ENCODE measurements around the gene SLC12A8.
A peak's percentile ranks its signal among the peaks of the same experiment; 100 is the strongest.

The SLC12A8 gene

DNA sequence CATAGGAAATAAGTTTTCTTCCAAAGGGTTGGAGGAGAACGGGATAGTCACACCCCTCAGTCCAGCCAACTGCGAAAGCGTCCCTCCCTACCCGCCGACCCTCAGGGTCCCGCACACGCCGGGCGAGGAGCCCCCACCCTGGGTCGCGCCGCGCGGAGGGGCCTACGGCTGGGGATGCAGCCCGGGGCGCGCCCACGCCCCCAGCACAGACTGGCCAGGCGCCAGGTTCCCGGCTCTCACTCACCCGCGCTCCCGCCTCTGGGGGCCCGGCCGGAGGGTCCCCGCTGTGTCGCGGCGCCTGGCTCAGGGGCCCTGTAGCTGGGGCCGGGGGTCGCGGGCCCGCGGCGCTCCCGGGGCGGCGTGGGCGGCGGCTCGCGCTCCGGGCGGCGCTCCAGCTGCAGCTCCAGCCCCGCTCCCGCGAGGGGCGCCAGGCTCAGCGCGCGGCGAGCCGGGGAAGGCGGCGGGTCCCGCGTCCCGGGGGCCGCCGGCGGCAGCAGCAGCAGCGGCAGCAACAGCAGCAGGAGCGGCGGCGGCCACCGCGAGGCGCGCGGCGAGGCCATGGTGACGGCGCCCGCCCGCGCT, 157.1 kb downstream of the SLC12A8 start:
- peak in 1 of 2 donors; percentile 18 for DNase-seq (ENCODE audit: low read depth in 1 of 2, low spot score in 1 of 2)

DNA sequence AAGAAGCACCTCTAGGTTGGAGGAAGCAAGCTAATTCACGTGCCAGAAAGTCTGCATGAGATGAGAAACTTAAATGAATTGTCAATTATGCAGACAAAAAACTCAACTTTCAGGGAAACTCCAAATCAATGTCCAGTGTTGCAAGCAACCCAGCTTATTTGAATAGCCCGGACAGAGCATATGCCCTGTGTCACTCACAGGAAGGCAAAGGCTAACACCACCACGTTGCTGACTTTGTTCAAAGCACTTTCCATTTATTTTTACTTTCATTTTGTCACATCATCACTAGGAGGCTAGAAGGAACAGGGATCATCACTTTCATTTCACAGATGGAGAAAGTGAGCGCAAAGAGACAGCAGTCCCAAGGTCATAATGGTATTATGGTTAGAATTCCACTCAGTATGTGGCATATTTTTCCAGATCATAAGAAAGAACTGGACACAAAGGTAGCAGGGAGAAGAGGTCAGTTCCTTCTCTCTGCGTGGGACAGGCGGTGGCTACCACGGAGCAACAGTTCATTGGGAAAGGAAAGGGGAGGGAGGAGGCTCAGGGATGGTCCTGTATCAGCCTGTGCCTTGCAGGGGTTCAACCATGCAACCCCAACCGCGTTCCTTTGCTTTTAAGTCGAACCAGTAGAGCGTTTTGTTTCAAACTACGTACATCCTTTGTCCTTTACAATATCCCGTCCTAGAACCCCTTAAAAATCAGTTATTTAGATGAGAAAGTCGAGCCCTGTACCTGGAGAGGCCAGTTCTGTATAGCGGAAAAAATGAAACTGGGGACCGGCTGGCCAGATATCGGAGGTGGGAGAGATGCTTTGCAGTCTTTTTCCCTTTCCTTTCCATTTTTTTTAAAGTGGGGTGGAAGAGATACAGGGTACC, 157.9 kb downstream of the SLC12A8 start:
- no peak for DNase-seq (ENCODE audit: low read depth in 1 of 2, low spot score in 1 of 2)

DNA sequence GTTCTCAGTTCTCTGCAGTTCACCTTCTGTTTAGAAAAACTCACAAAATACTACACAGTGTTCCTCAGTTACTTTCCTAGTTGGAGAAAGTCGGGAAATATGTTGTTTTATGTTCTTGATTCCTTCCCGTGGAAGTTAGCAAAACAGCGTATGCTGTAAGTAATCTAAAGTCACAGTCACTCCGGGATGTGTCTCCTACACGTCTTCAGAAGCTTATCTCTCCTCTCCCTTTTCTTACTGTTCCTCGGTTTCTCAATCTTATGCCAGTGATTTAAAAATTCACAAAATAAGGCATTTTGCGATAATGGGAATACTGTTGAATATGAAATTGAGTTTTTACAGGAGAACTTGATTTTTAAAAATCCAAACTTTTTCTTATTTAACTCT, 158.5 kb downstream of the SLC12A8 start:
- no peak for DNase-seq (ENCODE audit: low read depth in 1 of 2, low spot score in 1 of 2)

GRCh38 chr3:125053304-125053699, 159.2 kb downstream of the SLC12A8 start:
- DNase-seq (ENCODE audit: low read depth in 1 of 2, low spot score in 1 of 2) = no peak

- DNase-seq (ENCODE audit: low read depth in 1 of 2, low spot score in 1 of 2) = no peak
Measured at GRCh38 chr3:125052624-125053303, 159.8 kb downstream of the SLC12A8 start.

DNA sequence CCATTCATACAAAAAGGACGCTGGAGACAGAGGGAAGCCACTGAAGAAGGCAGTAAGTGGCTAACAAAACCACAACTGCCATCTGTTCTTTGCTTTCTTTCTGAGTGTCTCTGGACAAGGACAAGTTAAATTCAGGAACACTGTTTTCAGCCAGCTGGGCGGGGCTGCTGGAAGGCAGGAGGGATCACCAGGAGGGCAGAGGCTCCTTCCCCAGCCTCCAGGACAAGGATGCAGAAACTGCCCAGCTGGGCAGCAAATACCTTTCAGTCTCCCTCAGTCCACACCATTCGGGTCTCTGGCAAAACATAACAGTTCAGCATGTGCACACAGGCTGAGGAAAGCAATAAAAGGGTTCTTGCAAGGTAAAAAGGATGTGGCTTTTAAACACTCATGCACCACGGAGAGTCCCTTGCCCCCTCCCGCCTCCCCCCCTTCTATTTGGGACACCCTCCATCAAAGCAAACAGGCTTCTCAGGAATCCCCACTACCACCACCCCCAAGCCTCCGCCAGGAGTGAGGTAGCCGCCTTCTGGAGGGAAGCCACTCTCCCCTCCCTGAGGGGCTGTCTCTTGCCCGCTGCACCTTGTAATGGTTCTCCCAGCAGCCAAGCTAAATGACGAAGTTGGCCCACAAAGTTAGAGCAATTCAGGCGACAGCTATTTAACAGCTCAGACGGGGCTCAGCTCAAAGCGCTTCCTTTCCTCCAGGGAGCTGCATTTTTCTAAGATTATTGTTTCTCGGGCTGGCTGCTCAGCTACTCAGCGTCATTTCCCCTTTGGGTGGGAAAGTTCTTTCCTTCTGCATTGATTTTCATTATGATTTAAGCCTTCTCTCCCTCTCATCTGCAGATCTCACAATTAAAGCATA, 160.6 kb downstream of the SLC12A8 start:
- peak; percentile 35 to 49 for DNase-seq (ENCODE audit: low read depth in 1 of 2, low spot score in 1 of 2)

DNA sequence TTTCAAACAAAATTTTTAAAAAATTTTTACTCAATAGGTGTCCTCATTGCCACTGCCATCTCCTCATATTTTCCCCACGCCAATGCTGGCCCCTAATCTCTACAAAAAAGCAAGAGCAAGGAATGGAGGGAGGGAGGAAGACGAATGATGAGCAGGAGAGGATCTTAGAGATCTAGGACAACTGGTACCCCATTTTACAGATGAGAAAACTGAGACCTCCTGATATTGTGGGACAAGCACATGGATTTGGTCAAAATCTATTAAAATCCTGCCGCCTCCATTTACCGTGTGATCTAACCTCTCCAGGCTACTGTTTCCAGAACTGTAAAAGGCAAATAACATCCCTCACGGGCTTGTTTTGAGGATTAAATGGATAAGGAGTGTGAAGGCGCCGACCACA, 161.3 kb downstream of the SLC12A8 start:
- DNase-seq (ENCODE audit: low read depth in 1 of 2, low spot score in 1 of 2) = no peak

DNA sequence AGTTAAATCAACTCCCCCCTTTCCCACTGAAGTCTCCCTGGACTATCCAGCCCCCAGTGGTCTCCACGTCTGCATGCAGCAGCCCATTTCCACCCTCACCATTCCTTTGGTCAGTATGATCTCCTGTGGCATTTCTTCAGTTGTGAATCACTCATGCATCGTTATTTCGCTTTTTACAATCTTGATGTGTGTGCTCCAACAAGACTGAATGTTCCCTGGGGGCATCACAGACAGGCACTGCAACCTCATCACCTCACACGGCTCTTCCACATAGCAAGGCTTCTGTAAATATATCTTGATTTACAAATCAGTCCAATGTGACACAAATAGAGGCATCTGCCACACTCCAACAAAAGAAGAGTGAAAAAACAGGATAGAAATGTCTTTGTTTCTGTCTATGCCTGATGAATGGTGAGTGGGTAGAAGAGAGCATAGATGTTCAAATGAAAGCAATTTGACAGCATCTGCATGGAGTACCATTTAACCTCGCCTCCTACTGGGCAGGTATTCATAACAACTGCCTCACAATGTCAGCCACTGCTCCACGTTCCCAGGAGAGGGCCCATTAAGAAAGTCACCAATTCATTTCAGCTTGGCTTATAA, 162.0 kb downstream of the SLC12A8 start:
- DNase-seq (ENCODE audit: low read depth in 1 of 2, low spot score in 1 of 2) = no peak

DNA sequence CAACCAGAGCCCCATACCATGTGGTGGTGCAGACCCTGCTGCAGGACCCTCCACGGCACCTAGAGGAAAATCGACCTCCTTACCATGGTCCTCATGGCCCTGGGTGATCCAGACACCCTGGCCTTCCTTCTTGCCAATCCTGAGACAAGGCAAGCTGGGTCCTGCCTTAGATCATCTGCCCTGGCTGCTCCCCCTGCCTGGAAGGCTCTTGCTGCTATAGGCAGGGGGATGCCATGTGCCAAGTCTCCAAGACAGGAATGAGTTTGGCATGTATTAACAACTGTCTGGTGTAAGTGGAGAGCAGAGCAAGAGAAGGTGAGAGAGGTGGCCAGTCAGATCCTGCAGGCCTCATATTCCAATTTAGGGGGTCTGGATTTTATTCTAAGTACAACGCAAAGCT, 164.3 kb downstream of the SLC12A8 start:
- DNase-seq (ENCODE audit: low read depth in 1 of 2, low spot score in 1 of 2) = no peak

- DNase-seq (ENCODE audit: low read depth in 1 of 2, low spot score in 1 of 2) = no peak
Measured at GRCh38 chr3:125045965-125046364, 166.6 kb downstream of the SLC12A8 start.

- DNase-seq (ENCODE audit: low read depth in 1 of 2, low spot score in 1 of 2) = no peak
Measured at GRCh38 chr3:125045194-125045593, 167.4 kb downstream of the SLC12A8 start.

- no peak for DNase-seq (ENCODE audit: low read depth in 1 of 2, low spot score in 1 of 2)
Measured at GRCh38 chr3:125043599-125044151, 168.9 kb downstream of the SLC12A8 start.

GRCh38 chr3:125042725-125043406, 169.7 kb downstream of the SLC12A8 start:
- DNase-seq (ENCODE audit: low read depth in 1 of 2, low spot score in 1 of 2) = no peak

DNA sequence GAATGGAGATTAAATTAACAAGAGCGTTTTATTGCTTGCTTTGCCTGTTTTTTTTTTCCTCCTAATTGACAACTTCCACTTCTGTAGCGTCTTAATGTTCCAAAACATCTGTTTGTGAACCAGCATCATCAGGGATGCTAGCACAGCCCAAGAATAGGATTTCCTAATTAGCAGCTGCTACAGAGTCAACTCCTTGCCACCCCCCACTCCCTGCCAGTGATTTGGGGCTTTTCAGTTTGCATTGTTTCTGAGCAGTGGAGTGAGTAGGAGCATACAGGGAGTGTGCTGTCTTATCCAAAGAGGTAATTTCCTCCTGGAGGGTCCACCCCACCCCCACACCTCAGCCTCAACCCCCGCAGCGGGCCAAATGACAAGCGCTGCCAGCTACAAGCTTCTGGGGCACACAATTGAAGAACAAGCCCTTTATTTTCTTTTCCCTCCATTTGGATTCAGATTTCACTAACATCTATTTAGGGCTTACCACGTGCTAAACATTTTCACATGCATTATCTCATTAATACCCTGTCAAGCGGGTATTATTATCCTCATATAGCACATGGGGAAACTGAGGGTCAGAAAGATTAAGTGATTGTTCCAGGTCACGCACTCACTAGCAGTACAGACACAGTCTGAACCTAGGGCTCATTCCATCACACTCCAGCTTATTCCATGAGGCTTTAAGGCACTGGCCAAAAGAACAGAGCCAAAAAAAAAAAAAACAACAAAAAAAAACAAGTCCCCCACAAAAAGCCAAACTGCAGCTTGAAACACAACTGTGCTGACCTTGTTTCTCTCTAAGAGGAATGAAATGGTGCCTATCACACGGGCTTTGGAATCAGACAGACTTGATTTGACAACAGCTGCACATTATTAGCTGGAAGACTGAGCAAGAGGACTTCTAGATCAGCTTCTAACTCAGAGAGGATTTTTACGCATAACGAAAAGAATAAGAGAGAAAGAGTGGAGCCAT, 173.1 kb downstream of the SLC12A8 start:
- no peak for DNase-seq (ENCODE audit: low read depth in 1 of 2, low spot score in 1 of 2)

- DNase-seq (ENCODE audit: low read depth in 1 of 2, low spot score in 1 of 2) = no peak
Measured at GRCh38 chr3:125037498-125038150, 174.9 kb downstream of the SLC12A8 start.

DNA sequence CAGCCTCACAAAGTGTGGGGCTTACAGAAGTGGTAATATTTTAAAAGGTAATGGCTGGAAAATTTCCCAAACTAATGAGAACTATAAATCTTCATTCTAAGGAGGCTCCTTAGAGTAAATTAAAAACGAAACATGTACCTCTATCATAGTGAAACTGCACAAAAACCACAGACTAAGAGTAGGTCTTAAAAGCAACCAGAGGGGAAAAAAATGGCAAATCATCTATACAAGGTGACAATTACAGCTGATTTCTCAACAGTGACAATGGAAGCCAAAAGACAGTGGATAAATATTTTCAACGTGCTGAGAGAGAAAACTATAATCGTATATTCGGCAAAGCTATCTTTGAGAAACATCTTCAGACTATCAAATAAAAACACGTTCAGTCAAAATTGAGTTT, 177.3 kb downstream of the SLC12A8 start:
- no peak for DNase-seq (ENCODE audit: low read depth in 1 of 2, low spot score in 1 of 2)

DNA sequence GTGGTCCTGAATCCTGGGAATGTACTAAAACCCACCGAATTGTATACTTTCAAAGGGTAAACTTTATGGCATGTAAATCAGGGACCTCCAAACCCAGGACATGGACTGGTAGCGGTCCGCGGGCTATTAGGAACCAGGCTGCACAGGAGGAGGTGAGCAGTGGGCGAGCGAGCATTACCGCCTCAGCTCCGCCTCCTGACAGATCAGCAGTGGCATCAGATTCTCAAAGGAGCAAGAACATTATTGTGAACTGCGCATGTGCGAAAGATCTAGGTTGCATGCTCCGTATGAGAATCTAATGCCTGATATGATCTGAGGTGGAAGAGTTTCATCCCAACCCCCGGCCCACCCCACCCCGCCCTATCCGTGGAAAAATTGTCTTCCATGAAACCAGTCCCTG, 178.9 kb downstream of the SLC12A8 start:
- no peak for DNase-seq (ENCODE audit: low read depth in 1 of 2, low spot score in 1 of 2)

- DNase-seq (ENCODE audit: low read depth in 1 of 2, low spot score in 1 of 2) = no peak
Measured at GRCh38 chr3:125033135-125033534, 179.4 kb downstream of the SLC12A8 start.

Data from activated T-helper 1 cell treated with anti-CD3 and anti-CD28 coated beads, Interleukin-2, amount 50 U/mL, for 16 hours (primary cell).